Measurements from ENCODE around the gene SLFN14. TPM values are rescaled to one million over a fixed set of nuclear protein-coding genes. Genes with fewer than 3 reads are reported as not detected.

The SLFN14 gene
- total and polyA plus RNA-seq, 2 experiments from 2014 or later = 0.10 TPM; not detected in 1

- TF ChIP-seq REST (IDR thresholded peaks at IDR 0.05; ENCODE audit: unreplicated experiment) = no peak
Observed at GRCh38 chr17:35543856-35544255, 16.8 kb downstream of the SLFN14 start (continued).

- ATAC-seq = no peak
- TF ChIP-seq ETS1 (IDR thresholded peaks at IDR 0.05) (no peak), ZNF331 (CRISPR knock-in tag; IDR thresholded peaks at IDR 0.05; ENCODE audit: low read depth) (no peak), EZH2phosphoT487 (IDR thresholded peaks at IDR 0.05; ENCODE audit: unreplicated experiment) (no peak), NANOG (IDR thresholded peaks at IDR 0.05; ENCODE audit: borderline replicate concordance) (no peak), EZH2 (IDR thresholded peaks at IDR 0.05; ENCODE audit: low read depth, unreplicated experiment) (no peak), CTCF (conservative IDR thresholded peaks at IDR 0.05; ENCODE audit: low read depth in 2 of 2) (no peak), CREB1 (CRISPR knock-in tag; IDR thresholded peaks at IDR 0.05; ENCODE audit: low read depth) (no peak), ZNF114 (CRISPR knock-in tag; IDR thresholded peaks at IDR 0.05) (no peak), JUNB (IDR thresholded peaks at IDR 0.05; ENCODE audit: unreplicated experiment) (no peak), REST (IDR thresholded peaks at IDR 0.05; ENCODE audit: unreplicated experiment) (no peak), STAT1 (IDR thresholded peaks at IDR 0.05; ENCODE audit: unreplicated experiment) (no peak)
Observed at GRCh38 chr17:35542990-35543389, 17.6 kb downstream of the SLFN14 start.

More at GRCh38 chr17:35542990-35543389, 17.6 kb downstream of the SLFN14 start:
- no peak overlapping the region for H3K4me3 Mint-ChIP-seq
- H3K36me3 Mint-ChIP-seq (ENCODE audit: low read depth) = no peaks in the 10 kb centered on the region
- Histone ChIP-seq H3K79me2 (replicated peaks; ENCODE audit: insufficient read depth) (no peaks in the 10 kb centered on the region), H3F3A (replicated peaks; ENCODE audit: low read depth) (no peaks in the 10 kb centered on the region), H3K4me3 (no peak overlapping the region), H4K20me1 (replicated peaks; ENCODE audit: insufficient read depth) (no peaks in the 10 kb centered on the region), H3K36me3 (ENCODE audit: insufficient read depth) (no peaks in the 10 kb centered on the region), H3K27me3 (ENCODE audit: insufficient read depth) (peaks cover 3% of the 10 kb centered on the region; the same call in 1 of the 2 replicates), H3K4me1 (ENCODE audit: insufficient read depth) (no peaks in the 10 kb centered on the region), H3K9me2 (ENCODE audit: insufficient read depth) (no peaks in the 10 kb centered on the region), H2AFZ (no peak overlapping the region), H3K4me2 (no peak overlapping the region), H3K27ac (ENCODE audit: low read depth) (no peak overlapping the region)
- no peak for DNase-seq (ENCODE audit: low spot score)
- H3K27ac Mint-ChIP-seq = no peak overlapping the region
- H3K4me1 Mint-ChIP-seq = no peaks in the 10 kb centered on the region
- H3K27me3 Mint-ChIP-seq (ENCODE audit: insufficient read depth, low read depth, poor library complexity) = no peaks in the 10 kb centered on the region
- H3K9me3 Mint-ChIP-seq = no peaks in the 10 kb centered on the region
